Astrocyte of the spinal cord (primary cell): ENCODE data around the gene FBXL13.

ENCODE experiments used
- DNase-seq: peaks from one replicate; pipeline ENCODE4 v3.0.0; 2011; ENCODE audit warnings: low read depth, low spot score
- H3K4me3 ChIP-seq: 2 replicates; pipeline ENCODE4 v1.5.1; 2011; ENCODE audit warnings: low read depth, mild to moderate bottlenecking, low read length, moderate library complexity
- in situ Hi-C: cut with HindIII; loops from 2 replicates; pipeline ENCODE4 v1.10.0; 2017; ENCODE audit warnings: low sequenced_read_pairs
- TF ChIP-seq, protein P1 (sequence below): IDR thresholded peaks from 2 replicates; pipeline ENCODE4 v1.5.1; 2012; ENCODE audit warnings: low read depth, mild to moderate bottlenecking, low read length, inconsistent platforms

The FBXL13 gene

GRCh38 chr7:103073989-103074518 is 542 bp downstream of the FBXL13 start:
- no peak for DNase-seq
- TF ChIP-seq, protein P1, sequence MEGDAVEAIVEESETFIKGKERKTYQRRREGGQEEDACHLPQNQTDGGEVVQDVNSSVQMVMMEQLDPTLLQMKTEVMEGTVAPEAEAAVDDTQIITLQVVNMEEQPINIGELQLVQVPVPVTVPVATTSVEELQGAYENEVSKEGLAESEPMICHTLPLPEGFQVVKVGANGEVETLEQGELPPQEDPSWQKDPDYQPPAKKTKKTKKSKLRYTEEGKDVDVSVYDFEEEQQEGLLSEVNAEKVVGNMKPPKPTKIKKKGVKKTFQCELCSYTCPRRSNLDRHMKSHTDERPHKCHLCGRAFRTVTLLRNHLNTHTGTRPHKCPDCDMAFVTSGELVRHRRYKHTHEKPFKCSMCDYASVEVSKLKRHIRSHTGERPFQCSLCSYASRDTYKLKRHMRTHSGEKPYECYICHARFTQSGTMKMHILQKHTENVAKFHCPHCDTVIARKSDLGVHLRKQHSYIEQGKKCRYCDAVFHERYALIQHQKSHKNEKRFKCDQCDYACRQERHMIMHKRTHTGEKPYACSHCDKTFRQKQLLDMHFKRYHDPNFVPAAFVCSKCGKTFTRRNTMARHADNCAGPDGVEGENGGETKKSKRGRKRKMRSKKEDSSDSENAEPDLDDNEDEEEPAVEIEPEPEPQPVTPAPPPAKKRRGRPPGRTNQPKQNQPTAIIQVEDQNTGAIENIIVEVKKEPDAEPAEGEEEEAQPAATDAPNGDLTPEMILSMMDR: no peak
- peak overlapping the region; percentile 81 for H3K4me3 ChIP-seq
- in situ Hi-C loops: no loop called here

DNA sequence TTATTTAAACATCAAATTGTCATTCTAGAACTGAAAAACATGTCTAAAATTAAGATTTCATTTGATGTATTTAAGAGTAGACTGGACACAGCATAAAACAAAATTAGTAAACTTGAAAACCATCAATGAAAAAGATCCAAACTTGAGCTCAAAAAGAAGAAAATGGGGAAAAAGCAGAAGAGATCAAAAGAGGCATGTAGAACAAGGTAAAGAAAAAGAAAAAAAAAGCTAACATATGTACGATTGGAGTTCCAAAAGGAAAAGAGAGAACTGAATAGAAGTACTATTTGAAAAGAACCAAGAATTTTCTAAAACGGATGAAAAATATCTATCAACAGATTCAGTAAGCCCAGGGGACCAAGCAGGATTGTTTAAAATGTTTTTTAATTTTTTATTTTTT is 3.6 kb downstream of the FBXL13 start:
- TF ChIP-seq, protein P1: no peak
- in situ Hi-C loops: no loop called here
- H3K4me3 ChIP-seq: no peak overlapping the region
- DNase-seq: no peak

- TF ChIP-seq, protein P1: no peak
- in situ Hi-C loops: no loop called here
- no peak overlapping the region for H3K4me3 ChIP-seq
- no peak for DNase-seq
Observed at GRCh38 chr7:103068414-103069403, 5.9 kb downstream of the FBXL13 start.

GRCh38 chr7:103065667-103066066 is 8.9 kb downstream of the FBXL13 start:
- in situ Hi-C loops: no loop called here
- peak; percentile 21 for DNase-seq
- TF ChIP-seq, protein P1: peak; percentile 61
- no peak overlapping the region for H3K4me3 ChIP-seq

DNA sequence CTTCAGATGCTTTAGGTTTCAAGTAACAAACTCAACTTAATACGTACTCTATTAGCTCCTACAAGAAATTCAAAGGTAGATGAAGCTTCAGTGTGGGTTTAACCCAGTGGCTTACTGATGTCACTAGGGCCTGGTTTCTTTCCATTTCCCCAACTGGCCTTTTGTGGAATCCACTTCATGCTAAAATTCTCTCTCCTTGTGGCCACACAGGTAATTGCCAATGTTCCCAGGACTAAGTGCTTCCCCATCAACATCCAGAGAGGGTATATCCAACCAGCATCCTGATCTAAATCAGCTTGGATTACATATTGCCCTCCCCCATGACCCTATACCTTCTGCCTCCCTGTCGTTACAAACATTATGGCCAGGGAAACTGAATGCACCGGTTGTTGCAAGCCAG is 10.7 kb downstream of the FBXL13 start:
- in situ Hi-C loops: no loop called here
- TF ChIP-seq, protein P1: no peak
- no peak for DNase-seq
- no peak overlapping the region for H3K4me3 ChIP-seq

- DNase-seq: no peak
- TF ChIP-seq, protein P1: no peak
- in situ Hi-C loops: no loop called here
- no peak overlapping the region for H3K4me3 ChIP-seq
Observed at GRCh38 chr7:103059471-103059870, 15.1 kb downstream of the FBXL13 start.
